ENCODE results near the gene COMTD1. TPM values are rescaled to one million over a fixed set of nuclear protein-coding genes. Genes with fewer than 3 reads are reported as not detected.

COMTD1 gene
- 34.3 to 62.0 TPM (median 58.9 TPM) in 5 replicates for total RNA-seq (2022; extraction: Qiagen RNA extraction)

DNA sequence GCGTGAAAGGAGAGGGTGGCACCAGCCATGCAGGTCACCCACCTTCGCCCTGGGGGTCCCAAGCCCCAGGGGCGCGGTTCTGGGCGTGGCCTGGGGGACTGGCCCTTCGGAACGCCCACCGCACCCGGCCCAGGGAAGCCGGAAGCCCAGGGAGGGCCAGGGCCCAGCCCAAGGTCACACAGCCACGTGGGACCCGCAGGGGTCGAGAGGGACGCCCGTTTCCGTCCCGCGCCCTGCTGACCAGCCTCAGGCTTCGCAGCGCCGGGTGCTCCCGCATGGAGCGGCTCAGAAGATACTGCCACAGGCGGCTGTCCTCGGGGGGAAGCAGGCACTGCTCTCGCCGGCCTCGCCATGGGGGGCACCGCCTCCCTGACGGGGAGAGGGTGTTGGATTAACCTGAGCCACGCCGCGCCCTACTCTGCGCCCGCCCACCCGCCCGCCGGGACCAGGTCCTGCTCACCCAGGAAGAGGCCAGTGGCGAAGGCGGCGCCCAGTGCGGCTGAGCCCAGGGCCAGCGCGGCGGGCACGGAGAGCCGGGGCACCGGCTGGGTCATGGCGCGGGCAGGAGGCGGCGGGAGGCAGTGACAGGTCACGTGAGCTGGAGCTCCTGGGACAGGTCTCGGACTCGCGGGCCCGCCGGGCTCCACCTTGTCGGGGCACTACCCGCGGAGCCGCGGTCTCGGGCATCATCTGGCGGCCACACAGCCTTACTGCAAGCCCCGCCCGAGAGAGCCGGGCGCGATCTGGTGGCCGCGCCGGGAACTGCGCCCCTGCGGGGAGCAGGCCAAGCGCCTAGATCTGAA is at the start of gene COMTD1:
COMTD1 (minus strand) TSS at position 583 of the 803 bp plus-strand sequence; CDS start at position 554, 29 bp downstream.

DNA sequence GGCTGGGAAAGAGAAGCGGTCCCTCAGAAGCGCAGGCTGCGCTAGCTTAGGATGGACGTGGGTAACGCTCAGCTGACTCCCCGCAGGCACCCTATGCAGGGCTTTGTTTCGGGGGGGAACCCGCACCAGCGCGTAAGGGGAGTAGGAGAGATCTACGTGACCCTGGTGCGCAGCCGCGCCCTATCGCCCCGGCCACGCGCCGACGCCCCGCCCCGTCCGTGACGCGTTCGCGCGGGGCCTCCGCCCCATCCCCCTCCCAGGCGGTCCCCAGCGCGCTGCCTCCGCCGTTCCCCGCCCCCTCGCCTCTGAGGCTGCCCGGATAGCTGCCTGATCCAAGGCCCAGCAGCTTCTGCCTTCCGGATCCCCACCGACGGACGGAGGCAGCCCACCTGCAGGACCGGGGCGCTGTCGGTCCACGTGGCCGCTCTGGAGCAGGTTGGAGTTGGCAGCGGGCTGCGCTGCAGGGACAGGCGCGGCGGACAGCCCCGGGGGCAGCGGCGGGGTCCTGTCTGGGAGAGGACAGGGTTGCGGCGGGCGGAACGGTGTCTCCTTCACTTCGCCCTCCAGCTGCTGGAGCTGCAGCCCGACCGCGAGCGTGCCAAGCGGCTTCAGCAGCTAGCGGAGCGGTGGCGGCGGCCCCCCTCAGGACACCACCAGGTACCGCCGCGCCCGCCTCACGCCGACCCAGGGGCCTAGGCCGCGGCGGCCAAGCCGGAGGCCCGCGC is 25.3 kb downstream of the COMTD1 start, which contains the start of gene VDAC2:
VDAC2 (plus strand) TSS at position 515 of the 725 bp plus-strand sequence. CDS start 363 bp downstream, outside the sequence.

Other genes with a start within 250 kb of the COMTD1 start
- gene SAMD8, start 124.3 kb downstream of the COMTD1 start, total RNA-seq (2022; extraction: Qiagen RNA extraction) = 10.0 to 17.1 TPM (median 14.6 TPM) in 5 replicates
- 297 to 349 TPM (median 313 TPM) in 5 replicates for gene VDAC2, start 25.2 kb downstream of the COMTD1 start, total RNA-seq (2022; extraction: Qiagen RNA extraction)
- 6.6 to 10.4 TPM (median 9.6 TPM) in 5 replicates for gene ZNF503, start 165.8 kb upstream of the COMTD1 start, total RNA-seq (2022; extraction: Qiagen RNA extraction)
- gene LRMDA, start 195.7 kb upstream of the COMTD1 start, total RNA-seq (2022; extraction: Qiagen RNA extraction) = 3.1 to 5.7 TPM (median 4.7 TPM) in 5 replicates